SU-DHL-6 (cell line): ENCODE data around the gene CCDC142.
"Not testable (repeated sequence)": the region's sequence is repeated elsewhere in the genome, so short reads cannot be mapped to it uniquely, and the experiment has no call there.

ENCODE experiments used
- H2AFZ ChIP-seq: fragments of 200-600 bp; sonication (generic); 2 replicates; pipeline ENCODE4 v1.6.1; 2014; ENCODE audit warnings: low read depth, mild to moderate bottlenecking, moderate library complexity, mixed read lengths, antibody characterized with exemption, low read length; ENCODE audit not compliant: severe bottlenecking
- H3F3A ChIP-seq: fragments of 200-600 bp; shearing (Covaris generic); 2 replicates; pipeline ENCODE4 v1.6.0; 2016; ENCODE audit warnings: antibody characterized with exemption, mild to moderate bottlenecking; ENCODE audit not compliant: insufficient read depth
- H3K27ac ChIP-seq: fragments of 200-600 bp; sonication (generic); 2 replicates; pipeline ENCODE4 v1.5.1; 2016; ENCODE audit warnings: low read depth, mild to moderate bottlenecking, low read length, moderate library complexity, mixed read lengths
- H3K27me3 ChIP-seq: fragments of 200-600 bp; sonication (generic), shearing (Covaris generic); 2 replicates; pipeline ENCODE4 v1.6.0; 2014; ENCODE audit warnings: mild to moderate bottlenecking, low read length
- H3K36me3 ChIP-seq: fragments of 200-600 bp; sonication (generic); 2 replicates; pipeline ENCODE4 v1.6.1; 2014; ENCODE audit warnings: mild to moderate bottlenecking, low read length, mixed read lengths
- H3K4me2 ChIP-seq: fragments of 300-600, 200-600 bp; shearing (Covaris generic), sonication (generic); 2 replicates; pipeline ENCODE4 v1.6.0; 2014; ENCODE audit warnings: low read length, low read depth, mild to moderate bottlenecking; ENCODE audit not compliant: poor library complexity, severe bottlenecking
- H3K4me3 ChIP-seq: fragments of 200-600 bp; sonication (generic); 2 replicates; pipeline ENCODE4 v1.5.1; 2014; ENCODE audit warnings: antibody characterized with exemption, low read length, mild to moderate bottlenecking, mixed read lengths; ENCODE audit not compliant: insufficient read depth, poor library complexity, severe bottlenecking
- H3K79me2 ChIP-seq: fragments of 200-600 bp; sonication (generic); 2 replicates; pipeline ENCODE4 v1.6.1; 2014; ENCODE audit warnings: mild to moderate bottlenecking, low read length, moderate library complexity; ENCODE audit not compliant: insufficient read depth
- H3K9ac ChIP-seq: fragments of 200-600 bp; sonication (generic); 2 replicates; pipeline ENCODE4 v1.7.0; 2014; ENCODE audit warnings: mild to moderate bottlenecking, low read length
- H3K9me2 ChIP-seq: fragments of 200-600 bp; sonication (generic); replicated peaks from 2 replicates; pipeline ENCODE4 v1.6.1; 2014; ENCODE audit warnings: low read length; ENCODE audit not compliant: insufficient read depth
- H3K9me3 ChIP-seq: fragments of 200-600 bp; sonication (generic); 2 replicates; pipeline ENCODE4 v1.6.1; 2014; ENCODE audit warnings: low read length, mixed read lengths; ENCODE audit not compliant: insufficient read depth
- H4K20me1 ChIP-seq: fragments of 200-600 bp; sonication (generic); 2 replicates; pipeline ENCODE4 v1.6.1; 2014; ENCODE audit warnings: low read depth, mild to moderate bottlenecking, antibody characterized with exemption, low read length, moderate library complexity, mixed read lengths
- CTCF ChIP-seq: fragments of 200-600 bp; sonication (generic); IDR thresholded peaks from one replicate; pipeline ENCODE4 v1.5.1; 2017; ENCODE audit warnings: antibody characterized with exemption, mild to moderate bottlenecking, low read length, moderate library complexity; ENCODE audit not compliant: insufficient read depth, poor library complexity, severe bottlenecking
- EZH2phosphoT487 ChIP-seq: fragments of 200-600 bp; sonication (generic), shearing (Covaris generic); conservative IDR thresholded peaks from 2 replicates; pipeline ENCODE4 v1.6.1; 2018; ENCODE audit warnings: mild to moderate bottlenecking, antibody characterized with exemption, low read length, moderate library complexity, mixed read lengths

CCDC142 gene

GRCh38 chr2:74471332-74472065 is 11.3 kb downstream of the CCDC142 start:
- peaks cover 20% of the 10 kb centered on the region for H3F3A ChIP-seq
- peak overlapping the region; percentile 78 for H3K9ac ChIP-seq
- no peak for TF ChIP-seq EZH2phosphoT487
- TF ChIP-seq CTCF: no peak
- no peaks in the 10 kb centered on the region for H4K20me1 ChIP-seq
- H3K9me3 ChIP-seq: no peaks in the 10 kb centered on the region
- peak overlapping the region; percentile 72 for H3K4me3 ChIP-seq
- peak overlapping the region; percentile 88 for H2AFZ ChIP-seq
- H3K36me3 ChIP-seq: no peaks in the 10 kb centered on the region
- H3K27me3 ChIP-seq: no peaks in the 10 kb centered on the region
- H3K27ac ChIP-seq: peak overlapping the region; percentile 89
- H3K4me2 ChIP-seq: peak overlapping the region; percentile 98
- no peaks in the 10 kb centered on the region for H3K9me2 ChIP-seq
- H3K79me2 ChIP-seq: no peaks in the 10 kb centered on the region

- not testable (repeated sequence) for H3K79me2 ChIP-seq, H3K36me3 ChIP-seq, H3K9me3 ChIP-seq, H3K4me3 ChIP-seq, H3K9ac ChIP-seq, H2AFZ ChIP-seq, H3K9me2 ChIP-seq, H3K27me3 ChIP-seq, H4K20me1 ChIP-seq, H3K4me2 ChIP-seq, H3K27ac ChIP-seq
- H3F3A ChIP-seq: peaks cover 24% of the 10 kb centered on the region
Observed at GRCh38 chr2:74470742-74471141, 12.1 kb downstream of the CCDC142 start.

GRCh38 chr2:74464406-74464805 is 18.4 kb downstream of the CCDC142 start:
- peak overlapping the region; percentile 89 for H3K9ac ChIP-seq
- H4K20me1 ChIP-seq: no peaks in the 10 kb centered on the region
- peak overlapping the region; percentile 66 for H3K27ac ChIP-seq

More at GRCh38 chr2:74464406-74464805, 18.4 kb downstream of the CCDC142 start:
- Histone ChIP-seq H3K9me2 (no peaks in the 10 kb centered on the region), H3K27me3 (no peaks in the 10 kb centered on the region), H2AFZ (peak overlapping the region; percentile 5), H3K36me3 (no peaks in the 10 kb centered on the region; the same call in 1 of the 2 replicates), H3K4me3 (peak overlapping the region; percentile 64), H3K4me2 (peak overlapping the region; percentile 93), H3K79me2 (peaks cover 11% of the 10 kb centered on the region), H3K9me3 (no peaks in the 10 kb centered on the region), H3F3A (peaks cover 4% of the 10 kb centered on the region; the same call in 1 of the 2 replicates)
- no peak for TF ChIP-seq CTCF
- no peak for TF ChIP-seq EZH2phosphoT487
